Measurements from ENCODE around the gene ABHD6.
"Not testable (repeated sequence)": the region's sequence is repeated elsewhere in the genome, so short reads cannot be mapped to it uniquely, and the experiment has no call there.

ABHD6 gene

DNA sequence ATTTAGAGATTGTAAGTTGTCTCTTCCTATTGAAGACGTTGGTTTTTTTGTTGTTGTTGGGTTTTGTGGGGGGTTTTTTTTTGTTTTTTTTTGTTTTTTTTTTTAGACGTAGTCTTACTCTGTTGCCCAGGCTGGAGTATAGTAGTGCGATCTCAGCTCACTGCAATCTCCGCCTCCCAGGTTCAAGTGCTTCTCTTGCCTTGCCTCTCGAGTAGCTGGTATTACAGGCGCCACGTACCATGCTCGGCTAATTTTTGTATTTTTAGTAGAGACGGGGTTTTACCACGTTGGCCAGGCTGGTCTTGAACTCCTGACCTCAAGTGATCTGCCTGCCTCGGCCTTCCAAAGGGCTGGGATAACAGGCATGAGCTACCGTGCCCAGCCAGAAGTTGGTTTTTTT is 101.6 kb downstream of the ABHD6 start:
- not testable (repeated sequence) for H3K4me3 Mint-ChIP-seq, H3K27me3 Mint-ChIP-seq, H3K27ac Mint-ChIP-seq, H3K9me3 Mint-ChIP-seq, DNase-seq, ATAC-seq
- peaks cover 34% of the 10 kb centered on the region for H3K4me1 Mint-ChIP-seq
- H3K36me3 Mint-ChIP-seq (ENCODE audit: low read depth) = peaks cover 26% of the 10 kb centered on the region

DNA sequence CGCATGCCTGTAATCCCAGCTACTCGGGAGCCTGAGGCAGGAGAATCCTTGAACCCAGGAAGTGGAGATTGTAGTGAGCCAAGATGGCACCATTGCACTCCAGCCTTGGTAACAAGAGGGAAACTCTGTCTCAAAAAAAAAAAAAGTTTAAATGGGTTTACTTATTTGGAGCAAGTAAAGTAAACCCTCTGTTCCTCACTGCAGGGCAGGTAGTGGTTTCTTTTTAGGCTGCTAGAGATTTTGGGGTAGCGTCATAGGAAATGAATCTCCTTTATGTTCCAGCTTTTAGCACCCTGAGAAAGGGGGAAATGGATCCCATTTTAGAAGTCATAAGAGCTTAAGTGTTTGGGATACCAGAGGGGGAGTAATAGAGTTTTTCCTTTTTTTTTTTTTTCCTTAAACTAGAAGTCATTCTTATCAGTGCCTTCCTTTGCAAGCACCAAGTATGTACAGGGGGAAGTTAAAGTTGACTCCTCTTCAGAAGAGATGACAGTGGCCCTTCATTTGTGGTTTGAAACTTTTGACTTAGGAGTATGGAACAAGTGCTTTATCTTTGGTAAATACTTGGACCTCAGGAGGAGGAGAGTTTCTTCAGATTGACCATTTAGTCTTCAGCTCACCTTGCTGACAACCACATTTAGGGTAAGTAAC is 103.1 kb downstream of the ABHD6 start:
- no peak for DNase-seq
- no peak overlapping the region for H3K4me3 Mint-ChIP-seq
- H3K4me1 Mint-ChIP-seq = peaks cover 23% of the 10 kb centered on the region
- no peaks in the 10 kb centered on the region for H3K9me3 Mint-ChIP-seq
- peak overlapping the region; percentile 42 for H3K27ac Mint-ChIP-seq
- no peak for ATAC-seq
- no peaks in the 10 kb centered on the region for H3K27me3 Mint-ChIP-seq
- peaks cover 23% of the 10 kb centered on the region for H3K36me3 Mint-ChIP-seq (ENCODE audit: low read depth)

DNA sequence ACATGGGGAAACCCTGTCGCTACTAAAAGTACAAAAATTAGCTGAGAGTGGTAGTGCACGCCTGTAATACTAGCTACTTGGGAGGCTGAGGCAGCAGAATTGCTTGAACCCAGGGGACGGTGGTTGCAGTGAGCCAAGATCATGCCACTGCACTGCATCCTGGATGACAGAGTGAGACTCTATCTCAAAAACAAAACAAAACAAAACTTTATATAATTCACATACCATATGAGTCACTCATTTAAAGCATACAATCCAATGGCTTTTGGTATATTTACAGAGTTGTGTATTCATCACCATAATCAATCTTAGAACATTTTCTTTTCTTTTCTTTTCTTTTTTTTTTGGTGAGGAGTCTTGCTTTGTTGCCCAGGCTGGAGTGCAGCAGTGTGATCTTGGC is 103.8 kb downstream of the ABHD6 start:
- no peak for DNase-seq
- Mint-ChIP-seq H3K36me3 (ENCODE audit: low read depth) (peaks cover 23% of the 10 kb centered on the region), H3K27me3 (no peaks in the 10 kb centered on the region), H3K4me1 (peaks cover 23% of the 10 kb centered on the region), H3K27ac (peak overlapping the region; percentile 42), H3K9me3 (no peaks in the 10 kb centered on the region), H3K4me3 (no peak overlapping the region)
- ATAC-seq = no peak

GRCh38 chr3:58342676-58343075 is 105.1 kb downstream of the ABHD6 start:
- Mint-ChIP-seq H3K4me3 (no peak overlapping the region), H3K9me3 (no peaks in the 10 kb centered on the region)

More at GRCh38 chr3:58342676-58343075, 105.1 kb downstream of the ABHD6 start:
- no peak for ATAC-seq
- Mint-ChIP-seq H3K4me1 (peaks cover 27% of the 10 kb centered on the region), H3K27ac (no peak overlapping the region), H3K36me3 (ENCODE audit: low read depth) (peaks cover 26% of the 10 kb centered on the region), H3K27me3 (no peaks in the 10 kb centered on the region)
- DNase-seq = no peak
